Smooth muscle cell (in vitro differentiated cells): ENCODE data around the gene MED31. TPM values are rescaled to one million over a fixed set of nuclear protein-coding genes. Genes with fewer than 3 reads are reported as not detected.

Source experiments
- DNase-seq: peaks from one replicate; lab custom pipeline; 2025; ENCODE audit not compliant: unreplicated experiment; lab: John Stamatoyannopoulos, UW
- H2AFZ ChIP-seq: fragments of 200-600 bp; sonication (generic); 2 replicates; pipeline ENCODE4 v1.6.0; 2016; ENCODE audit warnings: antibody characterized with exemption, low read depth, mild to moderate bottlenecking
- H3F3A ChIP-seq: fragments of 200-600 bp; sonication (generic); 2 replicates; pipeline ENCODE4 v1.6.0; 2017; ENCODE audit warnings: antibody characterized with exemption, low read depth
- H3K27ac ChIP-seq: fragments of 200-600 bp; sonication (generic); 2 replicates; pipeline ENCODE4 v1.5.1; 2016; ENCODE audit warnings: low read depth, mild to moderate bottlenecking
- H3K27me3 ChIP-seq: fragments of 200-600 bp; sonication (generic); 2 replicates; pipeline ENCODE4 v1.6.1; 2016; ENCODE audit warnings: low read depth, mild to moderate bottlenecking
- H3K36me3 ChIP-seq: fragments of 200-600 bp; sonication (generic); 2 replicates; pipeline ENCODE4 v1.5.1; 2016; ENCODE audit warnings: low read depth
- H3K4me1 ChIP-seq: fragments of 200-600 bp; sonication (generic); 2 replicates; pipeline ENCODE4 v1.5.1; 2016; ENCODE audit warnings: low read depth
- H3K4me2 ChIP-seq: fragments of 200-600 bp; sonication (generic); 2 replicates; pipeline ENCODE4 v1.6.0; 2016; ENCODE audit warnings: mild to moderate bottlenecking
- H3K4me3 ChIP-seq: fragments of 200-600 bp; sonication (generic); 2 replicates; pipeline ENCODE4 v1.5.1; 2016; ENCODE audit warnings: mild to moderate bottlenecking
- H3K79me2 ChIP-seq: fragments of 200-600 bp; sonication (generic); 2 replicates; pipeline ENCODE4 v1.6.0; 2016; ENCODE audit warnings: low read depth, mild to moderate bottlenecking
- H3K9ac ChIP-seq: fragments of 200-600 bp; sonication (generic); 2 replicates; pipeline ENCODE4 v1.6.0; 2016; ENCODE audit warnings: low read depth
- H3K9me3 ChIP-seq: fragments of 200-600 bp; sonication (generic); replicated peaks from 2 replicates; pipeline ENCODE4 v1.5.1; 2016; ENCODE audit warnings: low read depth
- H4K20me1 ChIP-seq: fragments of 200-600 bp; sonication (generic); 2 replicates; pipeline ENCODE4 v1.6.0; 2016; ENCODE audit warnings: low read depth
- WGBS: methylation state at CpG from one replicate; pipeline ENCODE4 v1.1.7; 2016; ENCODE audit warnings: low lambda C conversion rate; 5-methylcytosine and 5-hydroxymethylcytosine counted together
- polyA plus RNA-seq: library from polyadenylated mRNA; unstranded; fragments of >200 nt; fragmentation: Nextera tagmentation; extraction: Ambion mirVana; gene quantifications from 2 replicates; pipeline ENCODE4 v1.2.1, GENCODE V29; 2016
- total RNA-seq: library from RNA; depleted of rRNA; stranded (reverse); fragments of >200 nt; gene quantifications from 2 replicates; pipeline ENCODE4 v1.2.3, GENCODE V29; 2014
- TF ChIP-seq, protein P1 (sequence below): fragments of 200-600 bp; sonication (generic); IDR thresholded peaks from 2 replicates; pipeline ENCODE4 v1.5.1; 2017; ENCODE audit warnings: borderline replicate concordance, mild to moderate bottlenecking, antibody characterized with exemption; ENCODE audit not compliant: insufficient read depth, poor library complexity, severe bottlenecking

The MED31 gene
- total and polyA plus RNA-seq, 2 experiments from 2014 or later = 26.3 to 59.1 TPM

DNA sequence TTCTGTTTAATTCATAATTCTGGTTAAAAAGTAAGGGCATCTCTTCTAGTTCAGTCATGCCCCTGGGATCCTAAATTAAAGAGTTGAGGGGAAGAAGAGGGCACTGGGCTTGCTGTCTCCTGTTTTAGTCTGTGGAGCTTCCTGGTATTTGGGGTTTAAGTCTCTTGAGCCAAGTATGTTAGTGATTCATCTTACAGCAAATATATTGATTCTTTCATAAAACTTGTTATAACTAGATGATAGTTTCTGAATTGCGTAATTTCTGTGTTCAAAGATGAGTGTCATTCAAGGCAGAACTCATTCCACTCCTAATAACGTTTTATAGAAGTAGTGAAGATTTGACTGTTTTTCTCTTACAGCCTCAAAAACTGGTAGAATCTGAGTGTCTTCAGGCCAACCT, 8.8 kb downstream of the MED31 start:
- TF ChIP-seq, protein P1, sequence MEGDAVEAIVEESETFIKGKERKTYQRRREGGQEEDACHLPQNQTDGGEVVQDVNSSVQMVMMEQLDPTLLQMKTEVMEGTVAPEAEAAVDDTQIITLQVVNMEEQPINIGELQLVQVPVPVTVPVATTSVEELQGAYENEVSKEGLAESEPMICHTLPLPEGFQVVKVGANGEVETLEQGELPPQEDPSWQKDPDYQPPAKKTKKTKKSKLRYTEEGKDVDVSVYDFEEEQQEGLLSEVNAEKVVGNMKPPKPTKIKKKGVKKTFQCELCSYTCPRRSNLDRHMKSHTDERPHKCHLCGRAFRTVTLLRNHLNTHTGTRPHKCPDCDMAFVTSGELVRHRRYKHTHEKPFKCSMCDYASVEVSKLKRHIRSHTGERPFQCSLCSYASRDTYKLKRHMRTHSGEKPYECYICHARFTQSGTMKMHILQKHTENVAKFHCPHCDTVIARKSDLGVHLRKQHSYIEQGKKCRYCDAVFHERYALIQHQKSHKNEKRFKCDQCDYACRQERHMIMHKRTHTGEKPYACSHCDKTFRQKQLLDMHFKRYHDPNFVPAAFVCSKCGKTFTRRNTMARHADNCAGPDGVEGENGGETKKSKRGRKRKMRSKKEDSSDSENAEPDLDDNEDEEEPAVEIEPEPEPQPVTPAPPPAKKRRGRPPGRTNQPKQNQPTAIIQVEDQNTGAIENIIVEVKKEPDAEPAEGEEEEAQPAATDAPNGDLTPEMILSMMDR = no peak
- 90% methylated on average over 2 of the region's 2 CpGs for WGBS
- Histone ChIP-seq H3K79me2 (peaks cover 48% of the 10 kb centered on the region), H3K9me3 (no peaks in the 10 kb centered on the region), H3K36me3 (peaks cover 3% of the 10 kb centered on the region), H2AFZ (no peak overlapping the region), H4K20me1 (peaks cover 53% of the 10 kb centered on the region), H3K9ac (no peak overlapping the region), H3K4me2 (peak overlapping the region; percentile 90), H3K4me1 (peaks cover 11% of the 10 kb centered on the region), H3K27me3 (no peaks in the 10 kb centered on the region), H3F3A (peaks cover 6% of the 10 kb centered on the region), H3K27ac (peak overlapping the region; percentile 96), H3K4me3 (peak overlapping the region; percentile 74)
- no peak for DNase-seq

DNA sequence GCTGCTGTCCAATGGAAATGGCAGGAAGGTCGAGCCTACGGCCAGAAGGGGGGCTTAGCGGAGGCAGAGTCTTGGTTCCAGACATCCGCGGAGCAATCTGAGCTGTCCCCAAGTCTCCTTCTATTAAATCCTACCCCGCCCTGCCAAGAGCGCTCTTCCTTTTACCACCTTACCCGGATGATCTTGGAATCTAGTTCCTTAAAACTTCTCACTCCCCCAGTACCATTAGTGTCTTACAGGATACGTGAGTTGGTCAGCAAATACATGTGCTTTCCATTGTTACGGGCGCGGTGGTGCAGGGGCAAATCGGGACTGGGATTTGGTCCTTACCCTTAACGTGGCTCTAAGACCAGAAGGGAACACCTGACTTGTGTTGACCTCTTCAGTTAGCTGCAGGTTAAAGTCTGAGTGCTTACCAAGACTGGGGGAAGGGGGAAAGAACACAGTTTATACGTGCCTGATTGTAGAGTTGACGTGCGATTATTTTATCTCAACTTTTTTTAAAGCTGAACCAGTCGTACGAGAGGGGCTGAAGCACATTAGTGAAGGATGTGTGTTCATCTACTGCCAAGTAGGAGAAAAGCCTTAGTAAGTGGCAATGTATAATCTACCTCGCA, 10.1 kb downstream of the MED31 start:
- peak overlapping the region; percentile 96 for H3K27ac ChIP-seq
- TF ChIP-seq, protein P1 = no peak
- H3K4me1 ChIP-seq = peaks cover 11% of the 10 kb centered on the region
- no peaks in the 10 kb centered on the region for H3K27me3 ChIP-seq
- peaks cover 3% of the 10 kb centered on the region for H3K36me3 ChIP-seq
- peak overlapping the region; percentile 90 for H3K4me2 ChIP-seq
- DNase-seq = no peak
- H3K79me2 ChIP-seq = peaks cover 45% of the 10 kb centered on the region
- peaks cover 53% of the 10 kb centered on the region for H4K20me1 ChIP-seq
- H3K9ac ChIP-seq = peak overlapping the region; percentile 96
- WGBS = 3% methylated on average over 20 of the region's 20 CpGs
- H3F3A ChIP-seq = peaks cover 6% of the 10 kb centered on the region
- H2AFZ ChIP-seq = peak overlapping the region; percentile 73
- peak overlapping the region; percentile 74 for H3K4me3 ChIP-seq
- H3K9me3 ChIP-seq = no peaks in the 10 kb centered on the region

DNA sequence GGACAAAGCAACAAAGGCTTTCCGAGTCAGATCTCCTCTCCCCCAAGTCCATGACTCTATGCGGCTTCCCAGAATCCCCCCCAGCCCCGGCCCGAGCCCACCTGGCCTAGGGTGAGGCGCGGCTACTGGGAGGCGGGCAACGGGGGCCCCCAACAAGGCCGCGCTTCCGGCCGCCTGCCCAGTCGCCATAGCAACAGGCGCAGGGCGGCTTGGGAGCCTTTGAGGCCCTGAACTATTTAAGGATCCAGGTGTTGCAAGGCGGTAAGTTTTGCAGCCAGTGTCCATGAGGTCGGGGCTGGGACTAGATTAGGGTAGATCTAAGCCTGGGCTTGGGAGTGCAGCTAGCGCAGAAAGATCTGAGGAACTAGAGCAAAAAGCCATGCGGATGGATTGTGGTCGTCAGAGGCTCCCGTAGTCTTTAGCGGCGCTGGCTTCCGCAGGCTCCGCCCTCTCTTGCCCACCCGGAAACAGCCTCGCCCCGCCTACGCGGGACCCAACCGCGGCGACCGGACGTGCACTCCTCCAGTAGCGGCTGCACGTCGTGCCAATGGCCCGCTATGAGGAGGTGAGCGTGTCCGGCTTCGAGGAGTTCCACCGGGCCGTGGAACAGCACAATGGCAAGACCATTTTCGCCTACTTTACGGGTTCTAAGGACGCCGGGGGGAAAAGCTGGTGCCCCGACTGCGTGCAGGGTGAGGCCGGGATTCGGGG, 10.7 kb downstream of the MED31 start, which contains the start of the genes KIAA0753 and TXNDC17:
Gene KIAA0753, minus strand, starts transcription at position 176 of the 711 bp plus-strand sequence. CDS start 5,608 bp downstream, outside the sequence.
Gene TXNDC17, plus strand, starts transcription at position 525 of the 711 bp plus-strand sequence. Its CDS starts 23 bp downstream, at position 548.
- Histone ChIP-seq H3K9me3 (no peaks in the 10 kb centered on the region), H3K79me2 (peaks cover 45% of the 10 kb centered on the region), H2AFZ (peak within 1 kb of the TSS; percentile 73), H3K36me3 (peaks cover 3% of the 10 kb centered on the region), H3K4me1 (peaks cover 11% of the 10 kb centered on the region), H3F3A (peaks cover 6% of the 10 kb centered on the region), H3K4me3 (peak within 1 kb of the TSS; percentile 74), H3K4me2 (peak within 1 kb of the TSS; percentile 90), H3K27me3 (no peaks in the 10 kb centered on the region), H4K20me1 (peaks cover 48% of the 10 kb centered on the region), H3K27ac (peak within 1 kb of the TSS; percentile 96), H3K9ac (peak within 1 kb of the TSS; percentile 96)
- peak; percentile 88 for DNase-seq
- WGBS = under 1% methylated on average over 50 of the region's 52 CpGs
- TF ChIP-seq, protein P1 = no peak
